Transverse colon (tissue), 4 donors: ENCODE data around the gene HPX.

Source experiments
- CTCF ChIP-seq, 5 experiments: fragments of 200-600 bp in 3 of 5; fragments of 450-650 bp in 2 of 5; sonication (generic) in 3 of 5; IDR thresholded peaks; 1 replicate in 2 of 5; 2 replicates in 3 of 5; pipeline ENCODE4 v1.5.1; 2016 to 2017; ENCODE audit warnings: antibody characterized with exemption in 5 of 5, inconsistent platforms in 3 of 5, mild to moderate bottlenecking in 2 of 5, moderate library complexity in 1 of 5
- POLR2AphosphoS5 ChIP-seq, 3 donors: sonication (generic); formaldehyde crosslinking; IDR thresholded peaks; one replicate each; pipeline ENCODE4 v1.6.1; 2016; ENCODE audit warnings: antibody characterized with exemption in 3 of 3

GRCh38 chr11:6420677-6421076, 20.1 kb downstream of the HPX start:
- TF ChIP-seq CTCF (IDR thresholded peaks at IDR 0.05) (no peak), POLR2AphosphoS5 (IDR thresholded peaks at IDR 0.05) (no peak)
